Muscle of back (tissue), 13 donors: Measurements from ENCODE around the gene MTMR10. TPM values are rescaled to one million over a fixed set of nuclear protein-coding genes. Genes with fewer than 3 reads are reported as not detected.

Experiments used
- DNase-seq, 3 donors: peaks; one replicate each; pipeline versions ENCODE4 v3.0.0 to v3.0.0-alpha.2; 2013
- long read RNA-seq, 9 donors: transcript quantifications; one replicate each; lab custom pipeline, GENCODE V29; 2026
- polyA plus RNA-seq, 10 donors: library from polyadenylated mRNA; unstranded; fragments of 120-200 nt; gene quantifications; one replicate each; pipeline ENCODE4 v1.2.1, GENCODE V29; 2013; ENCODE audit not compliant: insufficient read length in 10 of 10

MTMR10 gene
- 10 to 100 TPM; 12.9 to 22.7 (median 19.6) TPM for polyA plus RNA-seq
- long read RNA-seq, donor 1, full-length matches to known transcripts: 1 of 1 reads
- long read RNA-seq, donor 1, partial matches to known transcripts: 0 of 1 reads
- long read RNA-seq, donor 1, other reads (novel, unspliced or antisense): 0 of 1 reads
- long read RNA-seq, donor 2: 0 reads
- long read RNA-seq, donor 3: 0 reads
- long read RNA-seq, donor 4, full-length matches to known transcripts: 1 of 1 reads
- long read RNA-seq, donor 4, partial matches to known transcripts: 0 of 1 reads
- long read RNA-seq, donor 4, other reads (novel, unspliced or antisense): 0 of 1 reads
- long read RNA-seq, donor 5, full-length matches to known transcripts: 1 of 1 reads
- long read RNA-seq, donor 5, partial matches to known transcripts: 0 of 1 reads
- long read RNA-seq, donor 5, other reads (novel, unspliced or antisense): 0 of 1 reads
- long read RNA-seq, donor 6: 0 reads
- long read RNA-seq, donor 7, full-length matches to known transcripts: 1 of 1 reads
- long read RNA-seq, donor 7, partial matches to known transcripts: 0 of 1 reads
- long read RNA-seq, donor 7, other reads (novel, unspliced or antisense): 0 of 1 reads
- long read RNA-seq, donor 8: 0 reads
- long read RNA-seq, donor 9: 0 reads

GRCh38 chr15:30991255-30992235 is at the start of gene MTMR10:
TSS of gene MTMR10 (minus strand) at chr15:30991628. CDS start at chr15:30991506, 122 bp downstream.
- peak; percentile 80 to 91 (median 81) for DNase-seq

- no peak for DNase-seq
Observed at GRCh38 chr15:31040611-31041010, 49.2 kb upstream of the MTMR10 start.

- DNase-seq: no peak
Observed at GRCh38 chr15:31039961-31040360, 48.5 kb upstream of the MTMR10 start.

GRCh38 chr15:31037731-31038477 is 46.5 kb upstream of the MTMR10 start:
- no peak for DNase-seq

- no peak for DNase-seq
Observed at GRCh38 chr15:31036783-31037182, 45.4 kb upstream of the MTMR10 start.

GRCh38 chr15:31035610-31036009 is 44.2 kb upstream of the MTMR10 start:
- no peak for DNase-seq

GRCh38 chr15:31034152-31034551 is 42.7 kb upstream of the MTMR10 start:
- DNase-seq: no peak

- peak; percentile 15 to 64 (median 31) for DNase-seq
Observed at GRCh38 chr15:31032961-31033371, 41.5 kb upstream of the MTMR10 start.

GRCh38 chr15:31031471-31032067 is 40.1 kb upstream of the MTMR10 start:
- peak in 1 of 3 donors; percentile 13 for DNase-seq

GRCh38 chr15:31027910-31028578 is 36.6 kb upstream of the MTMR10 start:
- DNase-seq: no peak

- no peak for DNase-seq
Observed at GRCh38 chr15:31025996-31026395, 34.6 kb upstream of the MTMR10 start.

GRCh38 chr15:31024979-31025378 is 33.6 kb upstream of the MTMR10 start:
- DNase-seq: no peak

GRCh38 chr15:31024330-31024729 is 32.9 kb upstream of the MTMR10 start:
- DNase-seq: peak in 1 of 3 donors; percentile 94

GRCh38 chr15:31023841-31024240 is 32.4 kb upstream of the MTMR10 start:
- no peak for DNase-seq

- no peak for DNase-seq
Observed at GRCh38 chr15:31021067-31021665, 29.7 kb upstream of the MTMR10 start.

GRCh38 chr15:31020542-31020941 is 29.1 kb upstream of the MTMR10 start:
- DNase-seq: no peak

- no peak for DNase-seq
Observed at GRCh38 chr15:31019986-31020385, 28.6 kb upstream of the MTMR10 start.

GRCh38 chr15:31017311-31017710 is 25.9 kb upstream of the MTMR10 start:
- no peak for DNase-seq

GRCh38 chr15:31016446-31016915 is 25.1 kb upstream of the MTMR10 start:
- DNase-seq: peak in 1 of 3 donors; percentile 61

- DNase-seq: no peak
Observed at GRCh38 chr15:31014608-31014925, 23.1 kb upstream of the MTMR10 start.
